Neural progenitor cell (in vitro differentiated cells): Measurements from ENCODE around the gene ESYT3. TPM values are rescaled to one million over a fixed set of nuclear protein-coding genes. Genes with fewer than 3 reads are reported as not detected.

ENCODE experiments used
- DNase-seq: peaks from one replicate; pipeline ENCODE4 v3.0.0-alpha.2; 2016; ENCODE audit warnings: low spot score
- H2AFZ ChIP-seq: fragments of 200-600 bp; sonication (generic); replicated peaks from 2 replicates; pipeline ENCODE4 v1.6.1; 2016; ENCODE audit warnings: antibody characterized with exemption
- H3F3A ChIP-seq: fragments of 200-600 bp; sonication (generic); 2 replicates; pipeline ENCODE4 v1.6.1; 2016; ENCODE audit warnings: antibody characterized with exemption, low read depth
- H3K27ac ChIP-seq: fragments of 200-600 bp; sonication (generic); 2 replicates; pipeline ENCODE4 v1.5.1; 2016; ENCODE audit warnings: mild to moderate bottlenecking
- H3K27me3 ChIP-seq: fragments of 200-600 bp; sonication (generic); 2 replicates; pipeline ENCODE4 v1.6.1; 2016; ENCODE audit warnings: mild to moderate bottlenecking, moderate library complexity
- H3K36me3 ChIP-seq: fragments of 200-600 bp; sonication (generic); 2 replicates; pipeline ENCODE4 v1.5.1; 2016
- H3K4me1 ChIP-seq: fragments of 200-600 bp; sonication (generic); 2 replicates; pipeline ENCODE4 v1.6.1; 2016; ENCODE audit warnings: mixed run types
- H3K4me2 ChIP-seq: fragments of 200-600 bp; sonication (generic); 2 replicates; pipeline ENCODE4 v1.6.1; 2016
- H3K4me3 ChIP-seq: fragments of 200-600 bp; sonication (generic); 2 replicates; pipeline ENCODE4 v1.5.1; 2016
- H3K79me2 ChIP-seq: fragments of 200-600 bp; sonication (generic); 2 replicates; pipeline ENCODE4 v1.6.1; 2016; ENCODE audit warnings: low read depth
- H3K9ac ChIP-seq: fragments of 200-600 bp; sonication (generic); 2 replicates; pipeline ENCODE4 v1.6.1; 2016
- H3K9me3 ChIP-seq: fragments of 200-600 bp; sonication (generic); 2 replicates; pipeline ENCODE4 v1.5.1; 2016; ENCODE audit warnings: low read depth
- H4K20me1 ChIP-seq: fragments of 200-600 bp; sonication (generic); 2 replicates; pipeline ENCODE4 v1.6.1; 2016; ENCODE audit warnings: low read depth
- H3K27ac Mint-ChIP-seq: 3 replicates; pipeline ENCODE4 v1.8.0; 2021; ENCODE audit warnings: mixed read lengths
- H3K27me3 Mint-ChIP-seq: 2 replicates; pipeline ENCODE4 v1.8.0; 2022; ENCODE audit warnings: low read depth, mild to moderate bottlenecking, inconsistent platforms, moderate library complexity, mixed read lengths; ENCODE audit not compliant: insufficient read depth
- H3K36me3 Mint-ChIP-seq: 3 replicates; pipeline ENCODE4 v1.8.0; 2021; ENCODE audit warnings: mixed read lengths
- H3K4me1 Mint-ChIP-seq: 3 replicates; pipeline ENCODE4 v1.8.0; 2021; ENCODE audit warnings: mixed read lengths
- H3K4me3 Mint-ChIP-seq: 3 replicates; pipeline ENCODE4 v1.8.0; 2021; ENCODE audit warnings: mild to moderate bottlenecking, moderate library complexity, mixed read lengths
- H3K9me3 Mint-ChIP-seq: 3 replicates; pipeline ENCODE4 v1.8.0; 2020; ENCODE audit warnings: mixed read lengths
- EZH2 ChIP-seq: fragments of 200-600 bp; sonication (generic); IDR thresholded peaks from 2 replicates; pipeline ENCODE4 v1.6.1; 2017; ENCODE audit warnings: antibody characterized with exemption, mild to moderate bottlenecking, moderate library complexity
- EZH2phosphoT487 ChIP-seq: fragments of 200-600 bp; sonication (generic); IDR thresholded peaks from 2 replicates; pipeline ENCODE4 v1.6.1; 2017; ENCODE audit warnings: antibody characterized with exemption
- total RNA-seq: library from RNA; depleted of rRNA; stranded (reverse); fragments of >200 nt; gene quantifications from 2 replicates; pipeline ENCODE4 v1.2.3, GENCODE V29; 2015; ENCODE audit warnings: low replicate concordance
- TF ChIP-seq, protein P1 (sequence below): fragments of 200-600 bp; sonication (generic); IDR thresholded peaks from 2 replicates; pipeline ENCODE4 v1.5.1; 2017; ENCODE audit warnings: antibody characterized with exemption, mild to moderate bottlenecking

ESYT3 gene
- total RNA-seq, 1 donor from 2014 or later: 1.4 TPM

DNA sequence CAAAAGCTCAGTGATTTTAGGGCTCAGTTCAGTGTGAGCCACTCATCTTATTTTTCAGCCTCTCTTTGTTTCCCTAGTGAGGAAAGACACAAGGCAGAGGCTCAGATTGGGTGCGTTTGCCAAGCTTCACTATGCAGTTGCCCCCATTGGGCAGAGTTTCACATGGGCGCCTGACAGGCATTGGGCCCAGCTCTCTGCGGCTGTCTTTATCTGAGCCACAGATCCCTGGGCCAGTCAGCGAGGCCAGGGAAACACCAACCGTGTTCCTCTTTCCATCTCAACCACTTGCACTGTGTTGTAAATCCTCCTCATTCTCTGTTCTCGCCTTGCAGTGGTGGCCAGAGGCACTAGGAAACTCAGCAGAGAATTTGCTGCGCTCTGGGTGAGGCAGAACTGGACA is 10.8 kb downstream of the ESYT3 start:
- Mint-ChIP-seq H3K27ac (no peak overlapping the region), H3K4me1 (peaks cover 30% of the 10 kb centered on the region), H3K4me3 (no peak overlapping the region), H3K36me3 (no peaks in the 10 kb centered on the region), H3K9me3 (no peaks in the 10 kb centered on the region), H3K27me3 (peaks cover 6% of the 10 kb centered on the region)
- TF ChIP-seq EZH2phosphoT487 (no peak), EZH2 (no peak)
- TF ChIP-seq, protein P1, sequence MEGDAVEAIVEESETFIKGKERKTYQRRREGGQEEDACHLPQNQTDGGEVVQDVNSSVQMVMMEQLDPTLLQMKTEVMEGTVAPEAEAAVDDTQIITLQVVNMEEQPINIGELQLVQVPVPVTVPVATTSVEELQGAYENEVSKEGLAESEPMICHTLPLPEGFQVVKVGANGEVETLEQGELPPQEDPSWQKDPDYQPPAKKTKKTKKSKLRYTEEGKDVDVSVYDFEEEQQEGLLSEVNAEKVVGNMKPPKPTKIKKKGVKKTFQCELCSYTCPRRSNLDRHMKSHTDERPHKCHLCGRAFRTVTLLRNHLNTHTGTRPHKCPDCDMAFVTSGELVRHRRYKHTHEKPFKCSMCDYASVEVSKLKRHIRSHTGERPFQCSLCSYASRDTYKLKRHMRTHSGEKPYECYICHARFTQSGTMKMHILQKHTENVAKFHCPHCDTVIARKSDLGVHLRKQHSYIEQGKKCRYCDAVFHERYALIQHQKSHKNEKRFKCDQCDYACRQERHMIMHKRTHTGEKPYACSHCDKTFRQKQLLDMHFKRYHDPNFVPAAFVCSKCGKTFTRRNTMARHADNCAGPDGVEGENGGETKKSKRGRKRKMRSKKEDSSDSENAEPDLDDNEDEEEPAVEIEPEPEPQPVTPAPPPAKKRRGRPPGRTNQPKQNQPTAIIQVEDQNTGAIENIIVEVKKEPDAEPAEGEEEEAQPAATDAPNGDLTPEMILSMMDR: no peak
- peak overlapping the region; percentile 42 for H2AFZ ChIP-seq
- no peaks in the 10 kb centered on the region for H3K27me3 ChIP-seq
- no peak overlapping the region for H3K4me3 ChIP-seq
- no peaks in the 10 kb centered on the region for H4K20me1 ChIP-seq
- DNase-seq: no peak
- H3K4me2 ChIP-seq: no peak overlapping the region
- peaks cover 7% of the 10 kb centered on the region for H3K4me1 ChIP-seq
- H3K27ac ChIP-seq: no peak overlapping the region
- no peak overlapping the region for H3K9ac ChIP-seq
- no peaks in the 10 kb centered on the region for H3K36me3 ChIP-seq
- no peaks in the 10 kb centered on the region for H3F3A ChIP-seq
- no peaks in the 10 kb centered on the region for H3K9me3 ChIP-seq
- H3K79me2 ChIP-seq: no peaks in the 10 kb centered on the region

GRCh38 chr3:138445654-138446053 is 11.2 kb downstream of the ESYT3 start:
- no peaks in the 10 kb centered on the region for H3K9me3 ChIP-seq
- H4K20me1 ChIP-seq: no peaks in the 10 kb centered on the region
- Mint-ChIP-seq H3K4me3 (no peak overlapping the region), H3K9me3 (no peaks in the 10 kb centered on the region), H3K36me3 (no peaks in the 10 kb centered on the region), H3K27me3 (peaks cover 5% of the 10 kb centered on the region), H3K4me1 (peaks cover 30% of the 10 kb centered on the region), H3K27ac (no peak overlapping the region)
- no peak for DNase-seq
- no peak overlapping the region for H3K4me2 ChIP-seq
- no peaks in the 10 kb centered on the region for H3K36me3 ChIP-seq
- no peaks in the 10 kb centered on the region for H3K79me2 ChIP-seq
- TF ChIP-seq, protein P1: no peak
- TF ChIP-seq EZH2 (no peak), EZH2phosphoT487 (no peak)
- peaks cover 7% of the 10 kb centered on the region for H3K4me1 ChIP-seq
- H3K4me3 ChIP-seq: no peak overlapping the region
- H2AFZ ChIP-seq: no peak overlapping the region
- no peak overlapping the region for H3K27ac ChIP-seq
- H3K27me3 ChIP-seq: no peaks in the 10 kb centered on the region
- no peak overlapping the region for H3K9ac ChIP-seq
- no peaks in the 10 kb centered on the region for H3F3A ChIP-seq

GRCh38 chr3:138448631-138449030 is 14.2 kb downstream of the ESYT3 start:
- no peak overlapping the region for H2AFZ ChIP-seq
- Mint-ChIP-seq H3K27ac (no peak overlapping the region), H3K4me1 (peaks cover 4% of the 10 kb centered on the region), H3K9me3 (no peaks in the 10 kb centered on the region), H3K27me3 (peaks cover 6% of the 10 kb centered on the region), H3K4me3 (no peak overlapping the region), H3K36me3 (no peaks in the 10 kb centered on the region)
- DNase-seq: no peak
- H3K9me3 ChIP-seq: no peaks in the 10 kb centered on the region
- H3K27me3 ChIP-seq: no peaks in the 10 kb centered on the region
- H3K4me3 ChIP-seq: no peak overlapping the region
- no peaks in the 10 kb centered on the region for H3K79me2 ChIP-seq
- no peaks in the 10 kb centered on the region for H3F3A ChIP-seq
- no peaks in the 10 kb centered on the region for H4K20me1 ChIP-seq
- H3K9ac ChIP-seq: no peak overlapping the region
- no peak overlapping the region for H3K4me2 ChIP-seq
- no peaks in the 10 kb centered on the region for H3K4me1 ChIP-seq
- no peak overlapping the region for H3K27ac ChIP-seq
- no peaks in the 10 kb centered on the region for H3K36me3 ChIP-seq
- TF ChIP-seq, protein P1: no peak
- TF ChIP-seq EZH2phosphoT487 (no peak), EZH2 (no peak)
